Nucleus accumbens (tissue), 56 donors: ENCODE results near the gene FBXW2.
"Not testable (repeated sequence)": the region's sequence is repeated elsewhere in the genome, so short reads cannot be mapped to it uniquely, and the experiment has no call there.

Experiments used
- DNase-seq, 56 donors: peaks; one replicate each; lab custom pipeline; 2025; lab: John Stamatoyannopoulos, UW

The FBXW2 gene

GRCh38 chr9:120792898-120793765, at the start of gene FBXW2:
TSS of gene FBXW2 (minus strand) at chr9:120793416. CDS start at chr9:120788258, 5,158 bp downstream.
- peak in 55 of 56 donors; percentile 36 to 94 (median 88) for DNase-seq

DNA sequence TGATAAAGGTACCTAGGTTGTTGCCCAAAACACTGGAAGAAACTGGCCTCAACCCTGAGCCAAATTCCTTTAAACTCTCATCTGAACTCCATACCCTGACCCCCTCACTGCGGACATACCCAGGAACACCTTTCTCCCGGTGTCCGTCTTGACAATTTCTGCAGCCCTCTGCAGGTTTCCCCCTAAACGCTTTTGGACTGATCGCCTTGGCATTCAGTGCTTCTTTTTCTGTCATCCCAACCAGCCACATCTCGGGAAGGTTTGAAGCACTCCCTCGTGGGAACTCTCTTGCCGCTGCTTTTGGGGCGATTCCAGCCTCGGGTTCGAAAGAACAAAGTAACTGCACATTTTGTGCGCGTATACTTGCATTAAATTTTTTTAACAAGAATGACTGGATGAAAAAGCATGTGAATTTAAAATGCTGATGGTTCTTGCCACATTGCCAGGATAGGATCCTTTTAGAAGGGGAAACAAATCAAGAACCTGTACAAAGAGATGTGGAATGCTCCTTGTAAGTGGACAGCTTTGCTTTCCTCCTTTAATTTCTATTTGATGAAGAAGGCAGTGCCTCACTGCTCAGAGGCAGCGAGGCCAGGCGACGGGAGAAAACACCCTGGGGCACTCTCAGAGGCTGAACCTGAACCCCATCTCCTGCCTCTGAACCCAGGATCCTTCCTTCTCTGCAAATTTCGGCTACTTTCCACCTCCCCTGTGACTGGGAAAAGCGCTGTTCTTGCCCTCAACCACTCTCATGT, 48.9 kb upstream of the FBXW2 start:
- peak in 3 of 56 donors; percentile 11 to 55 (median 45) for DNase-seq

GRCh38 chr9:120839146-120839545, 45.9 kb upstream of the FBXW2 start:
- DNase-seq: no peak

GRCh38 chr9:120837921-120838320, 44.7 kb upstream of the FBXW2 start:
- no peak for DNase-seq

- peak in 1 of 56 donors; percentile 8 for DNase-seq
These were observed 40.1 kb upstream of the FBXW2 start for GRCh38 chr9:120833325-120833724.

- no peak for DNase-seq
These were observed 39.6 kb upstream of the FBXW2 start for GRCh38 chr9:120832807-120833206.

DNA sequence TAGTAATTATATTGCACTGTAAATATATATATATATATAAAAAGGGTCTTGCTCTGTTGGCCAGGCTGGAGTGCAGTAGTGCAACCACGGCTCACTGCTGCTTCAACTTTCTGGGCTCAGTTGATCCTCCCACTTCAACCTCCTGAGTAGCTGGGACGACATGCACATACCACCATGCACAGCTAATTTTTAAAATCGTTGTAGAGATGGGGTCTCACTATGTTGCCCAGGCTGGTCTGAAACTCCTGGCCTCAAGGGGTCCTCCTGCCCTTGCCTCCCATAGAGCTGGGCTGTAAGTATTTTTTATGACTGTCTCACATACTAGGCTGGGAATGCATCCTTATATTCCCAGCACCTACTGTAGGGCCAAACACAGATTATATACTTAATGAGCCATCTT, 37.6 kb upstream of the FBXW2 start:
- DNase-seq: no peak

DNA sequence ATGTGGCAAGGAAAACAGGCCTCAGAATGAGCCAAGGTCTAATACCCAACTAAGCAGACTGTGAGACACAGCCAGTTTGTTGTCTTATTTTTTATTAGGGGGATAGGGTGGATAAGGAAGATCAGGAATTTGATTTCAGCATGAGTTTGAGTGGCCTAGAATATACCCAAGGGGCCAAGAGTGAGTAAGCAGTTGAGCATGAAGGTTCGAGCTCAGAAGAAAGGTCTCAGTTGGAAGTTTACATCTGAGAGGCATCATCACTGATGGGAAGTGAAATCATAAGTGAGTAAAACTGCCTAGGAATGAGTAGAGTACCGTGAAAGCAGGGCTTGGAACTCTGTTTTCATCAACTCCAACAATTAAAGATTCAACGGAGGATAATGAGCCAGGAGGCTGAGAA, 36.9 kb upstream of the FBXW2 start:
- DNase-seq: no peak

GRCh38 chr9:120829650-120830049, 36.4 kb upstream of the FBXW2 start:
- no peak for DNase-seq

DNA sequence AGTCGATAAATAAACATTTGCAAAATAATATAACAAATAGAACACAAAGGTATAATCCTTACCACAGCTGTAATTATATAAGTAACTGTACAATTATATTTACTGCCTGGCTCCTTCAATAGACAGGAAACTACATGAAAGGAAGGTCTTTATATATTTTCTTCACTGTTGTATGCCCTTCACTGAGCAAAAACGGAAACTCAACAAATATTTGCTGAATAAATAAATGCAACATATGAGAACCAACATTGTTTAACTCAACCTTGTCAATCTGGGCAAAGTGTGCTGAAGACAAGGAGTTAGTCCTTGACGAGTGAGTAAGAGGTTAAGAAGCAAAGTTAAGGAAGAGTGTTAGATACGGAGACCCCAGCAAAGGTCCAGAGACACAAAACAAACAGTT, 26.9 kb upstream of the FBXW2 start:
- DNase-seq: no peak

DNA sequence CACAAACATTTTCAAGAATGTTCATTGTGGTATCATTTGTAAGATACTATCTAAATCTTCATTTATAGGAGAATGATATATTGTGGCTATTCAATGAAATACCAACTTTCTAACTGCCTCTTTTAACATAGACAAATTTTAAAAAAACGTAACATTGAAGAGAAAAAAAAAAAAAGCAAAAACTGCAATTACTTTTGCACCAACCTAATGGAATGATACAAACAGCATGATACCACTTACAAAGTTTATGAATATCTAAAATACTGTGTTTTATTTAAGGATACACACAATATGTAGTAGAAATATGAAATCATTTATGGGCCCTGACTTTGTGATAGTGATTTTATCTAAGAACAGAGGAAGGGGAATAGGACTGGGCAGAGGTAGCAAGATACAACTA, 25.4 kb upstream of the FBXW2 start:
- DNase-seq: no peak

DNA sequence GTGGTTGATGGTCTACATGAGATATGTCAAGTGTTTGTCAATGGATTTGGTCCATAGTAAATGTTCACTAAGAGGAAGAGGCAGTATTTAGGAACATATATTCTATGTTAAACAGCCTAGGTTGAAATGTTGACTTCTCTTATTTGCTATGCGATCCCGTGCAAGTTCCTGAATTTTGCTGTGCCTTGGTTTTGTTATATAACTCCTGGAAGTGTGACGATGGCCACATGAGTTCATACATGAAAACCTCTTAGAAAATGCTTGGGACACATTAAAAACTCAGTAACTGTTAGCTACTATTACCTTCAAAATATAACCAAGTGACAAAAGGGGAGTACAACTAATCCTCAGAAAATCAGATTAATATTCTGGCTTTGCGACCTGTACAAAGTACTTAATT, 21.9 kb upstream of the FBXW2 start:
- no peak for DNase-seq

GRCh38 chr9:120808931-120809330, 15.7 kb upstream of the FBXW2 start:
- DNase-seq: no peak

GRCh38 chr9:120807607-120808379, 14.6 kb upstream of the FBXW2 start:
- no peak for DNase-seq

DNA sequence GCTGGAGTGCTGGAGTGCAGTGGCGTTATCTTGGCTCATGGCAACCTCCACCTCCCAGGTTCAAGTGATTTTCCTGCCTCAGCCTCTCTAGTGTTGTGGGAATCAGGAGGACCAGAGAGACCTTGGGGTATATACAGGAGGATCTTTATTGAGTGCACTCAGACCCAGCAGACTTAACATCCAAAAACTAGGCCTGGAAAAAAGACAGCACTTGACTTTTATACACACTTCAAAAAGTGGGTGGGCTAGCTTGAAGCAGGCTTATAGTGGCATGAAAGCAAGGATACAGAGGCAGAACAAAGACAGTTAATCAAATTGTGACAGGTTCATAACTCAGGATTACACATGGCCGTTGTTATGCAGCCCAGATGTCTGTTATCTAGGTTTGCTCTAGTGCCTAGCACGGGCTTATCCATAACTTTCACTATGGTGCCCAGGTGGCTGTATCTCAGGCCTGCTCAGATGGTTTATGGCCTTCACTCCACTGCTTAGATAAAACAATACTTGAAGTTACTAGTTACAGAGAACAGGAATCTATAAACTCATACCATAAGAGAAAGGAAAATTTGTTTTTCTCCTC, 11.7 kb upstream of the FBXW2 start:
- DNase-seq: not testable (repeated sequence)

- no peak for DNase-seq
These were observed 8.2 kb upstream of the FBXW2 start for GRCh38 chr9:120801441-120801840.

- DNase-seq: no peak
These were observed 2.1 kb downstream of the FBXW2 start for GRCh38 chr9:120791161-120791560.

DNA sequence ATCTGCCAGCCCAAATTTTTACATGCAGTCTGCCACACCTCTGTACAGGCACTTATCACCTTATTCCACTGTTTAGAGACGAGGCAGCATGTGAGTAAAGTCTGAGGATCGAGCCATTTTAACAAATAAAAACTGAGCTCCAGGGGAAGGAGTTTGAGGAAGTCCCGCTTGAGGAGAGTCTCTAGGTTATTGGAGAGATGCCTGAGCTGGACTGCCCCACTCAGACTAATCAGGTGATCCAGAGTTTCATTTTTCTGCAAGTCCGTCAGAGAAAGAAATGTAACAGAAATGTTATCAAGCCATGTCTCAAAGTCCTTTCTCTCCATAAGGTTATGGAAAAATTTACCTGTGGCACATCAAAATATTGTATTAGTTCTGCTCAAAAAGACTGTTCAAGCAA, 5.3 kb downstream of the FBXW2 start:
- DNase-seq: no peak

DNA sequence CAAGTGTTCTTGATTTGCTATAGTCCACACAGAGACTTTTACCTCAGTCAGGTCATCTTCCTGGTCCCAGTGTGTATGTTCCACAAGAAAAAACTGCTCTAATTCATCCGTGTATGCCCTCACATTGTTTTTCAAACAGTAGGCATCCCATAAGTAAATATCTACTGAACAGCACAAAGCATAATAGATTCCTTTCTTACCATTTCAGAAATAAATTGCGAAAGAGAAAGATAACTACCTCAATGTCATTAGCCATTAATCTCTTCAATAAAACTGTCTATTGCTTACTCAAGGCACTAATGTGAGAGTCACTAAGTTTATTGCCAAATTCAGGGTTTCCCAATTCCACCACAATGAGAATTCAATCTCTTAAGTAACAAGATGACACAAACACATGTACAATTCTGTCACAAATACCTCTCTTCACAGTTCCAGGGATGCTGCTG, 9.6 kb downstream of the FBXW2 start:
- DNase-seq: no peak

GRCh38 chr9:120781236-120781635, 12.0 kb downstream of the FBXW2 start:
- no peak for DNase-seq

DNA sequence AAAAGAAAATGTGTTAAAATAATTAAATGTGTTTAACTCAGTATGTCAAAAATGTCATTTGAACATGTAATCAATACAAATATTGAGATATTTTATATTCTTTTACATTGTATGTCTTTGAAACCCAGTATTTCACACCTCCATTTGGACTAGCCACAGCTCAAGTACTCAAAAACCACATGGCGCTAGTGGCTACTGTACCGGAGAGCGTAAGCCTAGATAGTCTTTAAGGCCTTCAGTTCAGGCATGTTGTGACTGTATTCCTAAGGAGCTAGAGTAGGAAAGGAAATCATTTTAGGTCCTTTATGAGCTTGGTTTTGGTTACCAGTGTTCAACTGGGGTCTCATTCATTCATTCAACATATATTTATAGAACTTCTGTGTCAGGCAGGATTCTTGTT, 12.8 kb downstream of the FBXW2 start:
- no peak for DNase-seq
